ENCODE data around the gene MPP7.

Gene MPP7

DNA sequence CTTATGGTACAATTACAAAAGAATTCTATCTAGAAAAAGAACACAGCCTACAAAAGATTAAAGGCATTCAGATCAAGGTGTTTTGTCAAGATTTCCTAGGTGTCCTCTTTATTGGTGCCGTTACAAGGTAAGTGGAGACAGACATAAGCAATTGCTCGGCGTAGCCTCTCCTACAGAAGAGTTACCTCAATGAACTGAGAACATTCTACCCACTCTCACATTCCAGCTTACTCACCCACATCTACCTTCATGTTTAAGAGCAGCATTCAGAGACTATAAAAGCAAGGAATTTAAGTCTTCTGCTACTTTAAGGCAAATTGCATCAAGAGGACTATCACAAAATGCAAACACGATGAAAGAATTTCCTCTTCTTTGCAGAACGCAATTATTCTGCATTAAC lies 29.5 kb downstream of the MPP7 start:
- no peak overlapping the region for H3K9ac ChIP-seq (ENCODE audit: low read length)
- no peaks in the 10 kb centered on the region for H3K4me1 ChIP-seq (ENCODE audit: control insufficient read depth, insufficient read depth, low read length)
- no peak overlapping the region for H3K27ac ChIP-seq (ENCODE audit: low read depth, low read length)
- no peaks in the 10 kb centered on the region for H3K9me3 ChIP-seq (ENCODE audit: control insufficient read depth, insufficient read depth, low read depth, low read length)
- H3K4me3 ChIP-seq (ENCODE audit: low read depth, low read length), result no peak overlapping the region
- H3K36me3 ChIP-seq (ENCODE audit: control insufficient read depth, insufficient read depth, low read length), result no peaks in the 10 kb centered on the region
- no peaks in the 10 kb centered on the region for H3K27me3 ChIP-seq (ENCODE audit: control insufficient read depth, insufficient read depth, low read length)

DNA sequence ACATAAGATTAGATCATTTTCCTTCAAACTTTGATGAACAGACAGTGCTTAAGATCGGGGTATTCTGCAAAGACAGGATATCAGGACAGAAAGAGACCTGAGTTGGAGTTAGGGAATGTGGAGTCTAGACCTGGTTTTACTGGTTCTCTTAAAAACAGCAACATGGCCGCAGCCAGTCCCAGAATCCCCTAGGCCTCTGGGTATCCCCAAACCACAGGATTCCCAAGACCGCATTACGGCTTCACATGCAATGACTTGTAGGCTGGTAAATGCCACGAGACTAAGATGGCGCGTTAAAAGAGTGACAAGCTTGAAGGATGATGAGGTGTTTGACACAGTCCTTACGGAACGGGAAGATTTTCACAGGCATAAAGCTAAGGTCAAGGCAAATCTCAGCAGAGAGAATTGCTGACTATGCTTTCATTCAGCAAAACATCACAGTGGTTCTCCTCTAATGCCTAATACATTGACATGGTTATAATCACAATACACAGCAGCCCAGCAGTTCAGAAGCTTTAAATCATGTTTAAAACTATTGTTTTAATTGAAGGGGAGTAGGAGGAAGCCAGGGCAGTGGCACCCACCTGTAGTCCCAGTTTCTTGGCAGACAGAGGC lies 32.9 kb downstream of the MPP7 start:
- Histone ChIP-seq H3K27ac (ENCODE audit: low read depth, low read length) (no peak overlapping the region), H3K4me3 (ENCODE audit: low read depth, low read length) (no peak overlapping the region), H3K36me3 (ENCODE audit: control insufficient read depth, insufficient read depth, low read length) (no peaks in the 10 kb centered on the region), H3K9me3 (ENCODE audit: control insufficient read depth, insufficient read depth, low read depth, low read length) (no peaks in the 10 kb centered on the region), H3K27me3 (ENCODE audit: control insufficient read depth, insufficient read depth, low read length) (no peaks in the 10 kb centered on the region), H3K9ac (ENCODE audit: low read length) (no peak overlapping the region), H3K4me1 (ENCODE audit: control insufficient read depth, insufficient read depth, low read length) (no peaks in the 10 kb centered on the region)

DNA sequence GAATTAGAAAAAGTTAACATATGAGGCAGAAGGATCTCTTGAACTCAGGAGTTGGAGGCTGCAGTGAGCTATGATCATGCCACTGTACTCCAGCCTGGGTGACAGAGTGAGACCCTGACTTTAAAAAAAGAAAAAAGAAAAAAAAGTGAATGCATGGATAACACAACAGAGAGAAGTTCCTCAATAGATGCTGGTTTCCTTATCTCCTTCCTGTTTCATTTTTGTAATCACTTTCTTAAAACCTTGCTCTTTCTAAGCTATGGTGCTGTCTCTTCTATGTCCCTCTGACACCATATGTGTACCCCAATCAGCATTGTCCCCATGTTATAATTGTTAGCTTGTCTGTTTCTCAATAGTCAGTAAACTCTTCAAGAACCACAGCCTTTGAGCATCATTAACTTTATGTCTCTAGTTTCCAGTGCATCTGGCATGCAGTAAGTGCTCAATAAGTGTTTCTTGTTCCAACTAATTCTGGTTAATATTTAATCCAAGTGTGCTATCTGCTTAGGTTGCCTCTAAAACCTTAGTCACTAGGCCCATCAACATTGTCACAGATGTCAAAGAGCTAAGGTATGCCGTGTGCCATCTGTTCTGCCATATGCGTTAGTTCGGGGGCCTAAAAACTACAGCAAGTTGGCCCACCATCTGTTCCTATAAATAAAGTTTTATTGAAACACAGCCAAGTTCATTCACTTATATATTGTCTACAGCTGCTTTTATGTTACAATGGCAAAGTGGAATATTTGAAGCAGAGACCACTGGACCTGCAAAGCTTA lies 36.2 kb downstream of the MPP7 start:
- Histone ChIP-seq H3K36me3 (ENCODE audit: control insufficient read depth, insufficient read depth, low read length) (no peaks in the 10 kb centered on the region), H3K27me3 (ENCODE audit: control insufficient read depth, insufficient read depth, low read length) (no peaks in the 10 kb centered on the region), H3K9me3 (ENCODE audit: control insufficient read depth, insufficient read depth, low read depth, low read length) (no peaks in the 10 kb centered on the region), H3K27ac (ENCODE audit: low read depth, low read length) (no peak overlapping the region), H3K4me3 (ENCODE audit: low read depth, low read length) (no peak overlapping the region), H3K9ac (ENCODE audit: low read length) (no peak overlapping the region), H3K4me1 (ENCODE audit: control insufficient read depth, insufficient read depth, low read length) (no peaks in the 10 kb centered on the region)

DNA sequence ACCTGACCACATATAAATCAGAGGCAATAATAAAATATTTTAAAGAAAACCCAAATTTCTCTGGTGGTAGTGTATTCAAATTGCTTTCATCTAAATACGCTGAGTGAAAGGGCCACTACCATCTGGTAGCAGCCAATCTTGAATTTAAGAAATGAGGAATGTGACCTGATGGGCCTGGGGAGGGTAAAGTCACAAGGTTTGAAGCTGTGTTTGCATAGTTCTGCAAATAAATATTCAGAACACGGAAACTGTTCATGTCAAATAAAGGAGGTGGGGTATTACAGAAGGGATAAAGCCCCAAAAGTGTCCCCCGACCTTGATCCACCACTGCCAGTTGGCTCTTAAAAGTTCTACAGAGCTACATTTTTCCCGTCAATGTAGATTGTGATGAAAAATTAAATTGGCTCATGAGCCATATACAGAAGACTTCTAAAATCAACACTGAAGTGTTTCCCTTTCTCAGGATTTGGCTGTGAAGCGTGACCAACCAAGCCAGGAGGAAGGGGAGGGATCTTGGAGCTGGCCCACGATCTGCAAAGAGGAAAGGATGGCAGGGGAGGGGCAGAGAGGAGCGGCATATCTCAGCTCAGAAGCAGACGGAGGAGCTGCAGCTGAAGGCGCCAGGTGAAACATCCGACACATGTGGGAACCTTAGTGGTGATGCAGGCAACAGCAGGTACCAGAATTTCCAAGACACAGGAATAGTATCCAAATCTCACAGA lies 39.6 kb downstream of the MPP7 start:
- Histone ChIP-seq H3K9me3 (ENCODE audit: control insufficient read depth, insufficient read depth, low read depth, low read length) (no peaks in the 10 kb centered on the region), H3K27me3 (ENCODE audit: control insufficient read depth, insufficient read depth, low read length) (no peaks in the 10 kb centered on the region), H3K9ac (ENCODE audit: low read length) (no peak overlapping the region), H3K4me3 (ENCODE audit: low read depth, low read length) (no peak overlapping the region), H3K36me3 (ENCODE audit: control insufficient read depth, insufficient read depth, low read length) (no peaks in the 10 kb centered on the region), H3K27ac (ENCODE audit: low read depth, low read length) (no peak overlapping the region), H3K4me1 (ENCODE audit: control insufficient read depth, insufficient read depth, low read length) (no peaks in the 10 kb centered on the region)

DNA sequence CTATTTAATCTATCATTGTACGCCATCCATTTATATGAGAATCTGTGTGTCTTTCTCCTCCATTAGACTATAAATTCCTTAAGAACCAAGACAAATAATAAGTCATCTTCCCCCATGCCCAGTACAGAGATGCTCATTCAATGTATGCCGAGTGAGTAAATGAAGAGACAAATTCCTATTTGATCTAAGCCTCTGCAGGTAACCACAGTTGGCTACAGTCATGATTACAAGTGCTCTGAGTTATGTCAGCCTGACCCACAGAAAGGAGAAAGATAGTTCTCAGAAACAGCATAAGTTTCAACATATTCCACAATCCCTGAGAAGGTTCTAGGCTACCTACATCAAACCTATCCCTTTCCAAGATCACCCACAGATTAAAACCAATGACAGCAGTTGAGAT lies 46.1 kb downstream of the MPP7 start:
- H3K27me3 ChIP-seq (ENCODE audit: control insufficient read depth, insufficient read depth, low read length), result no peaks in the 10 kb centered on the region
- no peak overlapping the region for H3K9ac ChIP-seq (ENCODE audit: low read length)

DNA sequence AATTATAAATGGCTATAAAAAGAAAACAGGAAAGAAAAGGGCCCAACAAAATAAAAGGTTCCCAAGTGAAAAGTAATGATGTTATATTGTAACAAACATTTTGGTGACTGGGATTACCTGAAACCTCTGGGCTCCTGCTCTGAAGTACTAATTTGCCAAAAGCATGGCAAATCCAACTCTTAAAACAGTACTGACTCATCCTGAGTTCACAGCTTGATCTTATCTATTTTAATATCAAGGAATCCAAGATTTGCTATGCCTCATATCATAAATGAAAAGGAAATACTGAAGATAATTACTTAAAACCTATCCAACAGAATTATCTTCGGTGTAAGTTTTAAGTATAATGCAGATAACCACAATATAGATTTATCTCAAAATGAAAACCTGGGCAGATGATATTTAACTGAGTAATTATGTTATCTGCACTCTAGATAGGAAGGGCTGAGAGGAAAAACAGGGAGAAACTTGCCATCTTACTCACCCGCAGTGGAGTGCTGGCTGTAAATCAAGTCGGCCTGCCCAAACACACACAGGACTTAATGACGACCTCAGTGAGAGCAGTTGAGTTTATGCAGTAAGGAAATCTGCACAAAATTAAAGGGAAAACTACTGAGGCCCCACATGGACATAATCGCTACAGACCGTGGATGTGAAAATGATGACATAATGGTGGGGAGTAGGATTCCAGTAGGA lies 48.4 kb downstream of the MPP7 start:
- no peaks in the 10 kb centered on the region for H3K27me3 ChIP-seq (ENCODE audit: control insufficient read depth, insufficient read depth, low read length)
- no peak overlapping the region for H3K4me3 ChIP-seq (ENCODE audit: low read depth, low read length)
- no peaks in the 10 kb centered on the region for H3K4me1 ChIP-seq (ENCODE audit: control insufficient read depth, insufficient read depth, low read length)
- H3K9ac ChIP-seq (ENCODE audit: low read length), result no peak overlapping the region
- H3K36me3 ChIP-seq (ENCODE audit: control insufficient read depth, insufficient read depth, low read length), result no peaks in the 10 kb centered on the region
- no peaks in the 10 kb centered on the region for H3K9me3 ChIP-seq (ENCODE audit: control insufficient read depth, insufficient read depth, low read depth, low read length)
- no peak overlapping the region for H3K27ac ChIP-seq (ENCODE audit: low read depth, low read length)

More for the DNA sequence above, 46.1 kb downstream of the MPP7 start:
- H3K4me1 ChIP-seq (ENCODE audit: control insufficient read depth, insufficient read depth, low read length), result no peaks in the 10 kb centered on the region
- H3K27ac ChIP-seq (ENCODE audit: low read depth, low read length), result no peak overlapping the region
- H3K4me3 ChIP-seq (ENCODE audit: low read depth, low read length), result no peak overlapping the region
- no peaks in the 10 kb centered on the region for H3K9me3 ChIP-seq (ENCODE audit: control insufficient read depth, insufficient read depth, low read depth, low read length)
- H3K36me3 ChIP-seq (ENCODE audit: control insufficient read depth, insufficient read depth, low read length), result no peaks in the 10 kb centered on the region

DNA sequence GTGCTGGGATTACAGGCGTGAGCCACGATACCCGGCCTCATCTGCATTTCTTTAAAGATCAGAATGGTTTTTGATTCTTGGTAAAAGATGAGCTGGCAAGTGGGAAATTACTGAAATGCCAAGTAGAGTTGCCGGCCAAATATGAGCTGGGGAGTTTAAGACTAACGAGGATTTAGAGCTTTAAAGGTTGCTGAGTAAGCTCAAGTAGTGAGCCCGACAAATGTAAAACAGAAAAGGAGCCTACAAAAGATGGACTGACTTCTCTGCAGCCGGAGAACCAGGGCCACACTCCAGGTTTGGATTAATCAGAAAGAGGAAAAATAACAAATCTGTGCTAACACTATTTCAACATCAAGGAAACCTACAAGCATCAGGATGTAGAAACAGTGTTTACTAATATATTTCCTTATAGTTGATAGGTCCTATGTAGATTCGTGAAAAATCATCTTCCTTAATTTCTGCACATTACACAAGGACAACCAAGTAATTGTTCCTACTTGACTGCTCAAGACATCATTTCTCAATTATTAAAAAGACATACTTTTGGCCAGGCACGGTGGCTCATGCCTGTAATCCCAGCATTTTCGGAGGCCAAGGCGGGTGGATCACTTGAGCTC lies 49.6 kb downstream of the MPP7 start:
- Histone ChIP-seq H3K27ac (ENCODE audit: low read depth, low read length) (no peak overlapping the region), H3K4me1 (ENCODE audit: control insufficient read depth, insufficient read depth, low read length) (peaks cover under 1% of the 10 kb centered on the region; the same call in 1 of the 2 replicates), H3K9me3 (ENCODE audit: control insufficient read depth, insufficient read depth, low read depth, low read length) (no peaks in the 10 kb centered on the region), H3K36me3 (ENCODE audit: control insufficient read depth, insufficient read depth, low read length) (no peaks in the 10 kb centered on the region), H3K9ac (ENCODE audit: low read length) (no peak overlapping the region), H3K27me3 (ENCODE audit: control insufficient read depth, insufficient read depth, low read length) (no peaks in the 10 kb centered on the region), H3K4me3 (ENCODE audit: low read depth, low read length) (no peak overlapping the region)

Measured in HUES6 (cell line).